HL-60/S4 treated with phorbol 12-myristate 13-acetate at 8.2 ng/mL for 4 days and 3 days (cell line): ENCODE results near the gene LACTB.

ENCODE experiments used
- in situ Hi-C: fragments of 300-500 bp; cut with MboI; formaldehyde crosslinking; loops from 2 replicates; pipeline ENCODE4 v1.15.0; 2022; ENCODE audit warnings: low sequenced_read_pairs

The LACTB gene, protein sequence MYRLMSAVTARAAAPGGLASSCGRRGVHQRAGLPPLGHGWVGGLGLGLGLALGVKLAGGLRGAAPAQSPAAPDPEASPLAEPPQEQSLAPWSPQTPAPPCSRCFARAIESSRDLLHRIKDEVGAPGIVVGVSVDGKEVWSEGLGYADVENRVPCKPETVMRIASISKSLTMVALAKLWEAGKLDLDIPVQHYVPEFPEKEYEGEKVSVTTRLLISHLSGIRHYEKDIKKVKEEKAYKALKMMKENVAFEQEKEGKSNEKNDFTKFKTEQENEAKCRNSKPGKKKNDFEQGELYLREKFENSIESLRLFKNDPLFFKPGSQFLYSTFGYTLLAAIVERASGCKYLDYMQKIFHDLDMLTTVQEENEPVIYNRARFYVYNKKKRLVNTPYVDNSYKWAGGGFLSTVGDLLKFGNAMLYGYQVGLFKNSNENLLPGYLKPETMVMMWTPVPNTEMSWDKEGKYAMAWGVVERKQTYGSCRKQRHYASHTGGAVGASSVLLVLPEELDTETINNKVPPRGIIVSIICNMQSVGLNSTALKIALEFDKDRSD

DNA sequence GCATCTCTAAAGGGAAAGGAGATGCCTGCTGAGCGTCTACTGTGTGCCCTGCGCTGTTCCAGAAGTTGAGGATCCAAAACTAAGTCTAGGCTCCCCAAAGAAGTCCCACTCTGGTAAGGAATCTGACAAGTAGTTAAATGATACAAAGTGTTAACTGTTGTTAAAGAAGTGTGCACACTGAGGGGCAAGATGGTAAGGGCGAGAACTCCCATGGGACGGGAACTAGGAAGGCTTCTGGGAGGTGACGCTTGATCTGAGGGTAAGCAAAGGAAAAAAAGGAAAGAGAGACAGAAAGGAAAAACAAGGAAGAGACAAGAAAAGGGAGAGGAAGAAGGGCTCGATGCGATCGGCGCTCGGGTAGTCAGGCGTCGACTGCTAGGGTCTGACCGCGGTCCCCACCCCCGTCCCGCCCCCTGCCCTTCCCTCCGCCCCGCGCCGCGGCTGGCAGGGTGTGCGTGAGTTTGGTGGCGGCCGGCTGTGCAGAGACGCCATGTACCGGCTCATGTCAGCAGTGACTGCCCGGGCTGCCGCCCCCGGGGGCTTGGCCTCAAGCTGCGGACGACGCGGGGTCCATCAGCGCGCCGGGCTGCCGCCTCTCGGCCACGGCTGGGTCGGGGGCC lies at the start of gene LACTB:
Gene LACTB, plus strand, starts transcription at position 480 of the 620 bp plus-strand sequence. Its CDS starts 11 bp downstream, at position 491.
- in situ Hi-C loops: no loop called here

DNA sequence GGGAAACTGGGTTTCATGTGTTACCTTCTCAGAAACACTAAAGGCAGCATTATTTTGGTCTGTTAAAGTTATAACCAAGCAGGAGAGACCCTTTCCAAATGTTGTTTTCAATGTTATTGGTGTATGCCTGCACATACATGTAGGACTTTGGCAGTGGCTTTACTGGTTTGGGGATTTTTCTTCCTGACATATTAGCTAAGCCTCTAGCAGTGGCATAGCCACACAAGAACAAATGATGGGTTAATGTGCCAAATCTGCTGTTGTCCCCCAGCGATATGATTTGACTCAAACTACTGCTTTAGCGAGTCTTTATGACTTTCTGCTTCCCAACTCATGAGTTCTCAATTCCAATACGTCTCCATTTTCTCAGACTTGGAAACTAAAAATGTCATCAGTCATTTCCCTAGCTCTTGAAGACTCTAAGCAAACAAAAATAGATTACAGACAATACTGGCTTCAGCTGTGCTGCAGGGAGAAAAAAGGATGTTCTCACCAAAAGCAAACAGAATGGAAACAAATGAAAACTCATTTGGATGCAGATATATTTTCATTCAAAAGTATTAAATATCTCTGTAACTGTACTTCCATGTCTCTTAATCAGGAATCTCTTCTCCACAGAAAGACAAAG lies 49.5 kb upstream of the LACTB start:
- in situ Hi-C loops: no loop called here

DNA sequence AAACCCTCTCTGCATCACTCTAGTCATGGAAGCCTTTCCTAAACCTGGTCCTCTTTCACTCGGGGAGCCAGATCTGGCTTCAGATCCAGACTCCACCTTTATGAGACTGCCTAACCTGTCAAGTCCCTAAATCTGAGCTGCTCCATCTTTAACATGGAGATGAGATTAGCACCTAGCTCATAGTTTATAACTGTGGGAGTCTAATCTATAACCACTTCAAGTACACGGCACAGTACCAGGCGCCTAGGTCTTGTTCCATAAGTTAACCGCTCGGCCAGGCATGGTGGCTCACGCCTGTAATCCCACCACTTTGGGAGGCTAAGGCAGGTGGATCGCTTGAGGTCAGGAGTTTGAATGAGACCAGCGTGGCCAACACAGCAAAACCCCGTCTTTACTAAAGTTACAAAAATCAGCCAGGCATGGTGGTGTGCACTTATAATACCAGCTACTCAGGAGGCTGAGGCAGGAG lies 48.8 kb upstream of the LACTB start:
- in situ Hi-C loops: no loop called here

DNA sequence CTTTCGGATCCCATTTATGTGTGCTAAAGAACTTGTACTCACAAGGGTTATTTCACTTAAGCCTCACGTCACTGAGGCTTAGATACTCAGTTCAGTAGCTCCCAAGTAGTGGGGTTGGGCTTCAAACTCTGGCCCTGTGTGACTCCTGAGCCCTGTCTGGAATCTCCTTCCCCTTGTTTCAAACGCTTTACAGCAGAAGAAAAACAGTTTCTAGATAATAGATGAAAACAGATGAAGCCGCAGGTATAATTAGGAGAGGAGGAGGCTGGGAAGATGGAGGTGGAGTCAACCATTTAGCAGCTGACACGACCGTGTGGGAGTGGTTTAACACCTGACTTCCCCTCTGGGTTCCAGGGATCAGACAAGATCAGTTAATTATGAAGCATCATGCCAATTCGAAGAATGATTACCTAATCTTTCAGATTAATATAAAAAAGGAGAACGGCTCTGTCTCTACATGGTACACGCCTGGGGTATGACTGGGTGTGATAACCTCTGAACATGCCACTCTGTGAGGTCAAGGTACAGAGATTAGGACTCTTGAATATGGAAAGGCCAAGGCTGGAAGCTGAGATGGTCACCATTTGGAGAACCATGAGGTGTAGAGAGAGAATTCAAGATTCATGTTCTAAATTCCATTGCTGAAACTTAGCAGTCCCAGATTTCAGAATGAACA lies 48.0 kb upstream of the LACTB start:
- in situ Hi-C loops: no loop called here

DNA sequence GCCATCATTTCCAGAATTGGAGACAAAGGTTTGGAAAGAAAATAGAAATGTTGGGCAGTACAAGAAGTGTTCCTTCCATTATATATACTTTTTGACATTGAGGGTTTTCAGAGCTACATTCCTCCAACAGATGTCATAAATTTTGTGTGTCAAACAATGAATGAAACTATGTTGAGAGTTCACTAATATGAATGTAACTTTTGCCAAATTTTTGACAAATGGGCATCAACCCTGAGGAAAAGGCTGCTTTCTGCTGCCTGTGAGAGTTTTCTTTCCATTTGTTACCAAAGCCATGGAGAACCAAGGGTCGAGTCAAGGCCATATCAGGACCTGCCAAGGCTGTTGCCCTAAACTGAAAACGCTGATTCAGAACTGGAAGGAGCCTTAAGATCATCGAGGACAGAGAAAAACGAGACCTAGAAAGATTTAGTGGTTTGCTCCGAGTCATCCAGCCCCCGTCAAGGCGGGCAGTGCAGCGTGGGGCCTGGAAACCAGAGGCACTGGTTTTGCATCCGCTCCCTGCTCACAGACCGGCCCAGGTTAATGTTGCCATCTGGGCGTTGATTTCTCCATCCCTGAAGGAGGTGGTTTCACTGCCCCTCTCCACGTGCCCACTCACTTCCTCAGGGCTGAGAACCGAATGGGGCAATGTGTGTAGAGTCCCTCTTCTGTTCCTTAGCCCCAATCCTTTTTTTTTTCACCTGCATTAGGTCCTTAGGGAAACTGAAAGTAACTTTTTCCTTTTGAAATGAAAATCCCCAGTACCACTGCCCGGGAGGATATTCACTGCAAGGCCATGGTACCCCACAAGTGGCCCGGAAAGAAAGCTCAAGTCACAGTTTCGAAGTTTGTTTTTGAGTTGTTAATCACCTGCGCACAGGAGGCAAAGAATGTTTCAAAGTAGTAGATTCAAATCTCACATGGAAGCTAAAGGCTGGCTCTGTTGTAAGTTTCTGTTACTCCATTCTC lies 46.4 kb upstream of the LACTB start:
- in situ Hi-C loops: no loop called here

DNA sequence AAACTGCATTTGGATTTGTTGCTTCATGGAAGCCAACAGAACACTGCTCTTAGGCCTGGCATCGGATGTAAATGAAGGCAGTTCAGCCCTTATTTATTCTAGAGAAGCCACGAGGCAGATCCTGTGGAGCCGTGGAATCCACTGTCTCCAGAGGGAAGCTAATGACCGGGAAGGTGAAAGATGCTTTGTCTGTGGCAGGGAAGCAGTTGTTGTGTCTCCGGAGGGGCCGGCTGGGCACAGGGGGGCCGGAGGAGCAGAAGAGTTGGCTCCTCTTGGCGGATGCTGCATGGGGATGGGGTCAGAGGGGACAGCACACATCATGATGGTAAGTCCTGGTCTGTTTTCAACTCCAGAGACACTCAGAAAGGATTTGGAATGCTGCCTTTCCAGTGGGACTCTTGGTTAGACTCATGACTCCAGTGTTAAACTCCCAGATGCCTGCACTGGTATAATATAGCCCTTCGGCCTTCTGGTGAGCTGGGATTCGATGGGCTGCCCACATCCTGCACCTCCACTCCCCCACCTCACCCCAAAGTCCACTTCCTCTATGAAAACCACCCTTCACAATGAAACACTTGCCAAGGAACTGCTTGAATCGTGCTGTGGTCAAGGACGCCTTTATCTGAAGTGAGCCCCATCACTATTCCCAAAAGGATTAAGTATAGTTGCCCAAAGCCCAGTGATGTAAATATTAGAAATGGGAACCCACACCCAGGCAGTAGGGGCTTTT lies 45.5 kb upstream of the LACTB start:
- in situ Hi-C loops: no loop called here

DNA sequence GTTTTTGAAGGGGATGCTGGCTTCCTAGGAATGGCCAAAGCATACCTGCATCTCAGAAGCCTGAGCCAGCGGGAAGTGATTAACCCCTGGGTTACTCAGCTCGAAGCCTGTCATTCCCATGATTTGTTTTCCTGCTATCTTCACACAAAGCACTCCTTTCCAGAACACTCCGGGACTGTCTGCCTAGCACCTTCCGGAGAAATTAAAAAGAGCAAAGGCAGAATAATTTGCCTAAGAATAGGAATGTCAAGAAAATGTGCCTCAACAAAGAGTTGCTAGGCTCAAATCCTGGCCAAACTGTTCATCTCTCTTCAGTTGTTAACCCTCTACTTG lies 45.0 kb upstream of the LACTB start:
- in situ Hi-C loops: no loop called here

DNA sequence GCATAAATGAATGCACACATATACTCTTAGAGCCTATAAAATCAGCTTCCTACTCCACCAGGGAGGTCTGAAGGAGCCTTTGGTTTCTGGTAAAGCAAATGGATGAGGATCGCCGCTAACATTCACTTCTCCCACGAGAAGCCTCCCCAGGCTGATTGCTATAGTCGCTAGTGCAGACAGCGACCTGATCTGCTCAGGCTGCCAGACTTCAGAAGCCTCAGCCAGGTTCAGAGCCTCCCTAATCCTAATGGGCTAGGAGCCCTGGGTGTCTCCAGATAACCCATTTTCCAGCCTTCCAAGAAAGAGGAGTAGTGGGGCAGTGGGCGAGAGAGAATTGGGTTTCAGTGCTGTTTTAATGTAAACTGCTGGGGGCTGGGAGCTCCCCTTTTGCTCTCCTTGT lies 43.7 kb upstream of the LACTB start:
- in situ Hi-C loops: no loop called here

DNA sequence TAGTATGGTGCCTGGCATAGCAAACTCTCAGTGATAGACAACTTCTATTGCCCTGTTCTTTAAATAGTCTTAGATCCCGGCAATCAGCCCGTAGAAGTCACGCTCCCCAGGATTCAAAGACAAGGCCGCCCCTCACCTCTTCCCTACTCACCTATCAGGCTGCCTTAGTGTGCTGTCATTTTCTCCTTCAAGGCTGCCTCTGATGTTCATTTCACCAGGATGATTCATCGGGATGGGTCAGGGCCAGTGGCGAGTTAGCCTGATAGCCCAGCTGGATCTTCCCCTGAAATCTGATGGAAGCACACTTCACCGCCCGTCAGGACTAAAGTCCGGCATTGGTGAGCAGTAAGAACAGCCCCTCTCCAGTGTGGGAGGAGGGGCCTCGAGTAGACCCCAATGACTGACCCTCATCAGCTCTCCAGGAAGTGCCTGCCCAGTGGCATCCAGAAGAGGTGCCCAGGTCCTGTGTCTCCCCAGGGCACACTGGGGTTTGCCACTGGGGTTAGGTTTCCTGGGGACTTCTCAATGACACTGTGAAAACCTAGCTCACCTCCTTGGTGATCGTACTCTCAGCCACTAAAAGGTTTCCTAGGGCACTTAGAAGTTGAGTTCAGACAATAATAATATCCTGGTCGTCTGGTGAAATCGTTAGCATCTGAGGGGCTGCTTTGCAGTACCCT lies 41.6 kb upstream of the LACTB start:
- in situ Hi-C loops: no loop called here

DNA sequence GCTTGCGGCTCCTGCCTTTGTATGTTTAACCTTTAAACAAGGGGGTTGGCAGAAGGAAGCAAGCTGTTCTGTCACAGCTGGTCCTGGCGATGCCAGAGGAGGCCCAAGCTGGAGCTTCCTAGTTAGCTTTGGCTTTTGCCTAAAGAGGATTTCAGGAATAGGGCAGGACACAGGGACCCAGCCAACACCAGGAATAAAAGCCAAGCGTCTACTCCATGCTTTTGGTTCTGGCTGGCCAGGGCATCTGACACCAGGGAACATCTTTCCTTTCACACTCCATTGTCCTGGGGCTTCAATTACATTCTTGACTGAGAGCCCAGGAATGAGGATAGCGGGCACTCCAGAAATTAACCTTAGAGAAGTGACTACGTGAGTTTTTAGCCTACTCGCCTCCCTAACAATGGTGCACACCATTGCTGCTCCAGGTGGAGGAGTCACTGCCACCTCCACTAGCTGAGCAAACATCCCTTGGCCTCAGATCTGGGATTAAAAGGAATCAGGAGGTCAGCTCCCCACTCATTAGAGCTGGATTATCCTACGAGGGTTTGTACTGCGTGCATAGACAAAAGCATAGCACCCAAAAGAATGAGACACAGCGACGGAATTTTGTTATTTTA lies 40.9 kb upstream of the LACTB start:
- in situ Hi-C loops: no loop called here

DNA sequence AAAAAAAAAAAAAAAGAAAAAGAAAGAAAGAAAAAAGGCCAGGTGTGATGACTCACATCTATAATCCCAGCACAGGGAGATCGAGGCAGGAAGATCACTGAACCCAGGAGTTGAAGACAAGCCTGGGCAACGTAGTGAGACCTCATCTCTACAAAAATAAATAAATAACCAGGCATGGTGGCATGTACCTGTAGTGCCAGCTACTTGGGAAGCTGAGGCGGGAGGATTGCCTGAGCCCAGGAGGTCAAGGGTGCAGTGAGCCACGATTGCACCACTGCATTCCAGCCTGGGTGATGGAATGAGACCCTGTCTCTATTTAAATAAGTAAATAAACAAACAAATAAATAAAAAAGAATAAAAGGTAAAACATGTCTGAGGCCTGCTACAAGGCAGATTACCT lies 39.3 kb upstream of the LACTB start:
- in situ Hi-C loops: no loop called here

DNA sequence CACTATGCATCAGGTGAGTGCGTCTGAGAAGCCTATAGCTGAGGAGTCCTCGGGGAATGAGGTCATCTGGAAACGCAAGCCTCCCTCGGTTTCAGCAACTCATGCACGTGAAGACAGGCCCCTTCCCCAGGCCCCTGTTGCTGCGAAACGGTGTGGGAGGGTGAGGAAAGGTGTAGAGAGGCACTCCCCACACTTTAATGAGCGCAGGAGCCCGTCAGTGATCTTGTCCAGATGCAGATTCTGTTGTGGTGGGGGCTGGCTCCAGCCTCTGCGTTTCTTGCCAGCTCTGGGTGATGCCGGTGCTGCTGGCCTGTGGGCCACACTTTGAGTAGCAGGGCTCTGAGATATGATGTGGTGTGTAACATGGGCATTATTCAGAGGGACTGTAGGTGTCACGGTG lies 38.6 kb upstream of the LACTB start:
- in situ Hi-C loops: no loop called here

DNA sequence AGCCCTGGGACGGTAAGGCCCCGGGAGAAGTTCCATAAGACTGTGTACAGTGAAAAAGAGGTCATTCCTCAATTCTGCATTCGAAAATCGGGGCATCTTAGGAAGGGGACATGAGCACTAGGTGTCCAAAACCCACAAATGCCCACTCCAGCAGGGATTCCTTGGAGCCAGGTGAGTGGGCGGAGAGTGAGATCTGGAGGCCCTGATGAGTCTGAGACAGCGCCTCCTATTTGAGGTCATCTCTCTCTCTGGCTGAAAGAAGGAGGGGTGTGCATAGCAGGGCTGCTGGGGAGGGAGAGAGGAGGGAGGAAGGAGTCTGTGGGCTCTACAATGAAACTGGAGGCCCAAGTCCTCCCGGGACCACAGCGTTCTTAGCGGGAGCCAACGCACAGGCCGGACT lies 38.1 kb upstream of the LACTB start:
- in situ Hi-C loops: no loop called here

DNA sequence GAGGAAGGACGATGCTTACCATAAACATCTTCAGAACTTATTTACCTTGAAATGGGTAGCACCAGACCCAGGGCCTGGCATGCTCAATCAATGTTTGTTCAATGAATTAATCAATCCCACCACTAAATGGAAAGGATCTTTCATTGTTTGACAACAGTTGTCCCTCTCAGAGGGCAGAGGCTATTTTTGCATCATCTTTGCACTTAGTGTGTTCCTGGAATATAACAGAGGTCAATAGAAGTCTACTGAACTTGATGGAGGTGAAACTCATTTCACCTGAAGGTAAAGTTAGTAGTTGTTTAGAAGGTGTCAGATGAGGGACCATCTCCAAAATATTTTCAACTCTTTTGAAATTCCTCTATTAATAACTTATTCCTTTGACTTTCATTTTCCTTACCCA lies 36.9 kb upstream of the LACTB start:
- in situ Hi-C loops: no loop called here

DNA sequence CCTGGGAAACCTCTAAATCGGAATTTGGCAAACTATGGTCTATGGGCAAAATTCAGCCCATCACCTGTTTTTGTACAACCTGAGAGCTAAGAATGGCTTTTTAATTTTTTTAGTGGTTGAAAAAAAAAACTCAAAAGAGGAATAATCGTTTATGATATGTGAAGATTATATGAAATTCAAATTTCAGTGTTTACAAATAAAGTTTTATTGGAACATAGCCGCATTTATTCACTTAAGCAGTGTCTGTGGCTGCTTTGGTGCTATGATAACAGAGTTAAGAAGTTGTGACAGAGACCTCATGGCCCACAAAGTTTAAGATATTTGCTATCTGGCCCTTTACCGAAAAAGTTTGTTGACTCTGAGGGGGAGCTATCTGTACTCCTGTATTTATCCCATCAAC lies 36.4 kb upstream of the LACTB start:
- in situ Hi-C loops: no loop called here

DNA sequence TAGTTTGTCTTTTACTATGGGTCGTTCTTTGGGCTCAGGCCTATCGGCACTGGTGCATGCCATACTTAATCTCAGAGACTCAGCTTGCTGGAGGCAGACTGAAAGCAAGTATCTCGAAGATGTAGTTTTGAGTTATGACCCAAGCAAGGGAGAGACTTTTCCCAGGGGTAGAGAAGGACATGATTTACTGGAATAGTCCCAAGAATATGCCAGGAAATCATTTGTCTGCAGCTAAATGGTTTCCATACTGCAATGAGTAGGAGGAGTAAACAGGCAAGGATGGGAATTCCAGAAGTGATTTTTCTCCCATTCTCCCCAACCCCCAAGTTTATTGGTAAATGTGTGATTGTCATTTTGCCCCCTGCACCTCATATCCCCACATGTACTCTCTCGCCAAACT lies 35.4 kb upstream of the LACTB start:
- in situ Hi-C loops: no loop called here

DNA sequence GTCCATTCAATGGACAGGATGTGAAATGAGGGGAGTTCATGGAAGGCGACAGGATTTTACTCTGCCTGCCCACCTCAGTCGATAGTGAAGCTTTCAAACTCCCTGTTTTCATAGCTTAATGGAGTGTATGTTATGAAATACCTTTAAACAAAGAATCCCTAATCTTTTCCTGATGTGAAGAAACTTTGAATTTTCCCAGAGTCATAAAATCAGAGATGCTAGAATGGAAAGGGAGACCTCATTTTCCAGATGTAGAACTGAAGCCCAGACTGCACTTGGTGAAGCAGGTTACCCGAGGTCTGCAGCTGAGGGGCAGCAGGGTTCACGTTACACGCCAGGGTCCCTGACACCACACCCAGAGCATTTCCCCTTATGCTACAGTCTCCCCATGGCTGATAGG lies 34.7 kb upstream of the LACTB start:
- in situ Hi-C loops: no loop called here

DNA sequence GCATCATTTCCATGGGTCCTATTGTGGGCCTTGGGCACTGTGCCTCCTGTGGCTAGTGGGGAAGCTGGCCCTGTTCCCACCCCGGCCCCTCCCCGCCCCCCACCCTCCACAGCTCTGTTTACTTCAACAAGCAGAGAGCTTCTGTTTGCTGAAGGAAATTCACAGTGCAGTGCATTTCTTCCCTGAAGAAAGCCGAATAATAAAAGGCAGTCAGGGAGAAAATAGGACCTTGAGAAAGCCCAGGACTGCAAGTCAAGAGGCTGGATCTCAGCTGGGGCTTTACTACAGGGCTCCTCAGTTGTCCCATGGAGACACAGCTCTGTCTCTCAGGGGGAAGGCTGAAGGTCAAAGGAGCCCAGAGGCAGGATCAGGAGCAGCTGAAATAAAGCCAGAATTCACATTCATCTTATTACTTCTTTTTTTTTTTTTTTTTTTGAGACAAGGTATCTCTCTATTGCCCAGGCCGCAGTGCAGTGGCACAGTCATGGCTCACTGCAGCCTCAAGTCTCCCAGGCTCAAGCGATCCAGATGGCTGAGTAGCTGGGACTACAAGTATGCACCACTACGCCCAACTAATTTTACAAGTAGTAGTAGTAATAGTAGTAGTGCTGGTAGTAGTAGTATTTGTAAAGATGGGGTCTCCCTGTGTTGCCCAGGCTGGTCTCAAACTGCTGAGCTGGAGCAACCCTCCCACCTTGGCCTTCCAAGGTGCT lies 33.0 kb upstream of the LACTB start:
- in situ Hi-C loops: no loop called here
